SK-N-SH treated with all-trans-retinoic acid at 6 μM for 48 hours (cell line): ENCODE results near the gene CYP24A1.

Source experiments
- ATAC-seq: fragments of 200-7000 bp; cut with Tn5 transposase; 3 replicates; pipeline ENCODE4 v1.9.1; 2020; ENCODE audit warnings: mild to moderate bottlenecking, moderate library complexity
- ARNTL ChIP-seq: fragments of 450-650 bp; formaldehyde crosslinking; IDR thresholded peaks from 2 replicates; pipeline ENCODE4 v1.5.0; 2020; ENCODE audit warnings: low read depth, mild to moderate bottlenecking, moderate library complexity, borderline replicate concordance
- BACH2 ChIP-seq: fragments of 250-450 bp; sonication (Bioruptor Pico); IDR thresholded peaks from 2 replicates; pipeline ENCODE4 v1.9.0; 2021; ENCODE audit warnings: mild to moderate bottlenecking, borderline replicate concordance
- CSDC2 ChIP-seq: fragments of 250-450 bp; sonication (Bioruptor Pico); IDR thresholded peaks from 2 replicates; pipeline ENCODE4 v1.5.0; 2020; ENCODE audit warnings: mild to moderate bottlenecking, moderate library complexity
- ESRRG ChIP-seq: fragments of 250-450 bp; sonication (Bioruptor Pico); IDR thresholded peaks from 2 replicates; pipeline ENCODE4 v1.6.1; 2021; ENCODE audit warnings: mild to moderate bottlenecking
- GLIS3 ChIP-seq: fragments of 250-450 bp; sonication (Bioruptor Pico); IDR thresholded peaks from 2 replicates; pipeline ENCODE4 v1.5.0; 2020; ENCODE audit warnings: mild to moderate bottlenecking, moderate library complexity
- ISL1 ChIP-seq: fragments of 250-450 bp; sonication (Bioruptor Pico); IDR thresholded peaks from 2 replicates; pipeline ENCODE4 v2.1.2; 2022; ENCODE audit warnings: mild to moderate bottlenecking, moderate library complexity
- OSR1 ChIP-seq: fragments of 250-450 bp; sonication (Bioruptor Pico); IDR thresholded peaks from 2 replicates; pipeline ENCODE4 v1.8.0; 2022; ENCODE audit warnings: moderate library complexity, mild to moderate bottlenecking, inconsistent platforms
- PPARA ChIP-seq: fragments of 250-450 bp; sonication (Bioruptor Pico); IDR thresholded peaks from 2 replicates; pipeline ENCODE4 v1.5.0; 2020; ENCODE audit warnings: mild to moderate bottlenecking, borderline replicate concordance
- RARB ChIP-seq: fragments of 250-450 bp; sonication (Bioruptor Pico); IDR thresholded peaks from 2 replicates; pipeline ENCODE4 v1.8.0; 2021; ENCODE audit warnings: mild to moderate bottlenecking, moderate library complexity
- TCF4 ChIP-seq: fragments of 250-450 bp; sonication (Bioruptor Pico); IDR thresholded peaks from 2 replicates; pipeline ENCODE4 v1.8.0; 2021; ENCODE audit warnings: mild to moderate bottlenecking, moderate library complexity, borderline replicate concordance
- TOX ChIP-seq: fragments of 250-450 bp; sonication (Bioruptor Pico); IDR thresholded peaks from 2 replicates; pipeline ENCODE4 v1.8.0; 2021; ENCODE audit warnings: mild to moderate bottlenecking, moderate library complexity, borderline replicate concordance
- ZC3H10 ChIP-seq: fragments of 250-450 bp; sonication (Bioruptor Pico); IDR thresholded peaks from 2 replicates; pipeline ENCODE4 v1.5.1; 2021; ENCODE audit warnings: mild to moderate bottlenecking, moderate library complexity
- ZFP30 ChIP-seq: fragments of 450-650 bp; formaldehyde crosslinking; IDR thresholded peaks from 2 replicates; pipeline ENCODE4 v1.5.0; 2022; ENCODE audit warnings: mild to moderate bottlenecking, moderate library complexity
- ZNF565 ChIP-seq: fragments of 450-650 bp; formaldehyde crosslinking; conservative IDR thresholded peaks from 2 replicates; pipeline ENCODE4 v1.5.0; 2020; ENCODE audit warnings: low read depth, mild to moderate bottlenecking, moderate library complexity
- ZNF70 ChIP-seq: fragments of 450-650 bp; formaldehyde crosslinking; IDR thresholded peaks from 2 replicates; pipeline ENCODE4 v1.5.0; 2020; ENCODE audit warnings: mild to moderate bottlenecking, moderate library complexity
- ZNF8 ChIP-seq: fragments of 450-650 bp; formaldehyde crosslinking; IDR thresholded peaks from 2 replicates; pipeline ENCODE4 v1.5.0; 2020; ENCODE audit warnings: mild to moderate bottlenecking, moderate library complexity
- TF ChIP-seq, protein P1 (sequence below): fragments of 250-450 bp; sonication (Bioruptor Pico); IDR thresholded peaks from 2 replicates; pipeline ENCODE4 v1.8.0; 2020; ENCODE audit warnings: mild to moderate bottlenecking, moderate library complexity, borderline replicate concordance
- TF ChIP-seq, protein P2 (sequence below): fragments of 250-450 bp; sonication (Bioruptor Pico); IDR thresholded peaks from 2 replicates; pipeline ENCODE4 v1.8.0; 2021; ENCODE audit warnings: low read depth, mild to moderate bottlenecking, moderate library complexity, borderline replicate concordance
- TF ChIP-seq, protein P3 (sequence below): fragments of 250-450 bp; sonication (Bioruptor Pico); IDR thresholded peaks from 2 replicates; pipeline ENCODE4 v1.5.1; 2020; ENCODE audit warnings: low read depth, mild to moderate bottlenecking, moderate library complexity

The CYP24A1 gene

DNA sequence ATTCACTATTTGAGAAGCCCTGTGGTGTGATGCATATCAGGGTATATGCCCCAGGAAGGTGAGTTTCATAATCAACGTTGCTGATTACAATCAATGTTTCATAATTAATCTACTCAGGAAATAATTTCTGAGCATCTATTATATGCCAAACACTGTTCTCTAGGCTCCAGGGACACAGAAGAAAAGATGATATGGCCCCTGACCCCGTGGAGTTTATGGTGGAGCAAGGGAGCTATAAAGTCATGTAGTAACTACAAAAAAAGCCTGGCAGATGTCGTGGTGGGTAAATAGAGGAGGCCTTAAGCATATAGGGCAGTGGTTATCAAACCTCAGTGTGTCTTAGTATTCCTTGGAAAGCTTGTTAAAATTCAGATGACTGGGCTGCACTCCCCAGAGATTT, 63.3 kb downstream of the CYP24A1 start (continued):
- TF ChIP-seq, protein P1, sequence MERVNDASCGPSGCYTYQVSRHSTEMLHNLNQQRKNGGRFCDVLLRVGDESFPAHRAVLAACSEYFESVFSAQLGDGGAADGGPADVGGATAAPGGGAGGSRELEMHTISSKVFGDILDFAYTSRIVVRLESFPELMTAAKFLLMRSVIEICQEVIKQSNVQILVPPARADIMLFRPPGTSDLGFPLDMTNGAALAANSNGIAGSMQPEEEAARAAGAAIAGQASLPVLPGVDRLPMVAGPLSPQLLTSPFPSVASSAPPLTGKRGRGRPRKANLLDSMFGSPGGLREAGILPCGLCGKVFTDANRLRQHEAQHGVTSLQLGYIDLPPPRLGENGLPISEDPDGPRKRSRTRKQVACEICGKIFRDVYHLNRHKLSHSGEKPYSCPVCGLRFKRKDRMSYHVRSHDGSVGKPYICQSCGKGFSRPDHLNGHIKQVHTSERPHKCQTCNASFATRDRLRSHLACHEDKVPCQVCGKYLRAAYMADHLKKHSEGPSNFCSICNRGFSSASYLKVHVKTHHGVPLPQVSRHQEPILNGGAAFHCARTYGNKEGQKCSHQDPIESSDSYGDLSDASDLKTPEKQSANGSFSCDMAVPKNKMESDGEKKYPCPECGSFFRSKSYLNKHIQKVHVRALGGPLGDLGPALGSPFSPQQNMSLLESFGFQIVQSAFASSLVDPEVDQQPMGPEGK (CRISPR knock-in tag), result no peak
- TF ChIP-seq CSDC2 (CRISPR knock-in tag) (no peak), RARB (CRISPR knock-in tag) (no peak), ESRRG (CRISPR knock-in tag) (no peak), TCF4 (CRISPR knock-in tag) (no peak), ZNF8 (no peak), PPARA (no peak), TOX (CRISPR knock-in tag) (no peak), ARNTL (no peak), OSR1 (no peak), BACH2 (no peak), ZFP30 (CRISPR knock-in tag) (no peak)

DNA sequence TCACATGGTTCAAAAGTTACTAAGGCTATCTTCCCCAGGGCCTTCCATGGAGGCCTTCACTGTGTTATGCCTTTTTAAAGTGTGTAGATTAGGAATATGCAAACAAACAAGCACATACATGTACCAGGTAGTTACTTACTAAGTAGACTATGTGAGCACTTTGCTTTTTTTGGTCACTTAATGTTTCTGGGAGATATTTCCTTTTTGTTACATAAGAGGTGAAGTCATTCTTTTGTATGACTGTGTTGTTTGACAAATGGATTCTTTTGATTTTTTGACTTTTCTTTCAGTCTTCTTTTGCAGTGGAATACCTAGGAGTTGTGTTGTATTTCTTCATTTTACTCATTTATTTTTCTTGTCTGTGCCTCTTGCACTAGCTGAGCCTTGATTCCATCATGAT, 63.7 kb downstream of the CYP24A1 start:
- ATAC-seq, result no peak
- TF ChIP-seq ZNF70 (CRISPR knock-in tag), result no peak
- no peak for TF ChIP-seq OSR1
- TF ChIP-seq PPARA, result no peak
- TF ChIP-seq, protein P2, sequence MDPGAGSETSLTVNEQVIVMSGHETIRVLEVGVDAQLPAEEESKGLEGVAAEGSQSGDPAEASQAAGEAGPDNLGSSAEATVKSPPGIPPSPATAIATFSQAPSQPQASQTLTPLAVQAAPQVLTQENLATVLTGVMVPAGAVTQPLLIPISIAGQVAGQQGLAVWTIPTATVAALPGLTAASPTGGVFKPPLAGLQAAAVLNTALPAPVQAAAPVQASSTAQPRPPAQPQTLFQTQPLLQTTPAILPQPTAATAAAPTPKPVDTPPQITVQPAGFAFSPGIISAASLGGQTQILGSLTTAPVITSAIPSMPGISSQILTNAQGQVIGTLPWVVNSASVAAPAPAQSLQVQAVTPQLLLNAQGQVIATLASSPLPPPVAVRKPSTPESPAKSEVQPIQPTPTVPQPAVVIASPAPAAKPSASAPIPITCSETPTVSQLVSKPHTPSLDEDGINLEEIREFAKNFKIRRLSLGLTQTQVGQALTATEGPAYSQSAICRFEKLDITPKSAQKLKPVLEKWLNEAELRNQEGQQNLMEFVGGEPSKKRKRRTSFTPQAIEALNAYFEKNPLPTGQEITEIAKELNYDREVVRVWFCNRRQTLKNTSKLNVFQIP (CRISPR knock-in tag), result no peak
- TF ChIP-seq ZC3H10, result no peak
- no peak for TF ChIP-seq ESRRG (CRISPR knock-in tag)
- TF ChIP-seq BACH2, result no peak
- no peak for TF ChIP-seq GLIS3 (CRISPR knock-in tag)
- TF ChIP-seq RARB (CRISPR knock-in tag), result no peak

DNA sequence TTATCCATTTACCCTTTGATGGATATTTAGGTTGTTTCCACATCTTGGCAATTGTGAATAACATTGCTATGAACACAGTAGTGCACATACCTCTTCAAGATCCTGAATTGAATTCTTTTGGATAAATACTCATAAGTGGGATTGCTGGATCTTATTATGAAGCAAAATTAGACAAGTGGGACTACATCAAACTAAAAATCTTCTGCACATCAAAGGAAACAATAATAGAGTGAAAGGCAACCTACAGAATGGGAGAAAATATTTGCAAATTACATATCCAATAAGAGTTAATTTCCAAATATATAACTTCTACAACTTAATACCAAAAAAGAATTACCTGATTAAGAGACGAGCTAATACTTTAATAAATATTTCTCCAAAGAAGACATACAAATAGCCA, 65.0 kb downstream of the CYP24A1 start:
- TF ChIP-seq CSDC2 (CRISPR knock-in tag), result no peak
- no peak for TF ChIP-seq ZNF8
- no peak for TF ChIP-seq TOX (CRISPR knock-in tag)
- TF ChIP-seq ZNF565, result no peak
- TF ChIP-seq, protein P2 (CRISPR knock-in tag), result no peak
- no peak for TF ChIP-seq ISL1
- no peak for TF ChIP-seq TCF4 (CRISPR knock-in tag)
- TF ChIP-seq, protein P1 (CRISPR knock-in tag), result no peak
- TF ChIP-seq BACH2, result no peak
- TF ChIP-seq, protein P3, sequence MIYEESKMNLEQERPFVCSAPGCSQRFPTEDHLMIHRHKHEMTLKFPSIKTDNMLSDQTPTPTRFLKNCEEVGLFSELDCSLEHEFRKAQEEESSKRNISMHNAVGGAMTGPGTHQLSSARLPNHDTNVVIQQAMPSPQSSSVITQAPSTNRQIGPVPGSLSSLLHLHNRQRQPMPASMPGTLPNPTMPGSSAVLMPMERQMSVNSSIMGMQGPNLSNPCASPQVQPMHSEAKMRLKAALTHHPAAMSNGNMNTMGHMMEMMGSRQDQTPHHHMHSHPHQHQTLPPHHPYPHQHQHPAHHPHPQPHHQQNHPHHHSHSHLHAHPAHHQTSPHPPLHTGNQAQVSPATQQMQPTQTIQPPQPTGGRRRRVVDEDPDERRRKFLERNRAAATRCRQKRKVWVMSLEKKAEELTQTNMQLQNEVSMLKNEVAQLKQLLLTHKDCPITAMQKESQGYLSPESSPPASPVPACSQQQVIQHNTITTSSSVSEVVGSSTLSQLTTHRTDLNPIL, result no peak
- no peak for ATAC-seq

DNA sequence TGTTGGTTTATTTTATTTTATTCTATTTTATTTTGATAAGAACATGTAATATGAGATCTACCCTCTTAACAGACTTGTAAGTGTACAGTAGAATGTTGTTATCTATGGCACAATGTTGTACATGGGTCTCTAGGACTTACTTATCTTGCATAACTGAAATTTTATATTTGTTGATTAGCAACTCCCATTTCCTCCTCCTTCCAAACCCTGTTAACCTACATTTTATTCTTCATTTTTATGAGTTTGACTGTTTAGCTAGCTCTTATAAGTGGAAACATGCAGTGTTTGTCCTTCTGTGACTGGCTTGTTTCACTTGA, 65.5 kb downstream of the CYP24A1 start:
- no peak for TF ChIP-seq ARNTL
- TF ChIP-seq OSR1, result no peak
- TF ChIP-seq RARB (CRISPR knock-in tag), result no peak
- no peak for TF ChIP-seq ZNF8
- TF ChIP-seq CSDC2 (CRISPR knock-in tag), result no peak
- TF ChIP-seq TCF4 (CRISPR knock-in tag), result no peak
- TF ChIP-seq ZNF70 (CRISPR knock-in tag), result no peak
- no peak for TF ChIP-seq ZNF565
- no peak for TF ChIP-seq ESRRG (CRISPR knock-in tag)
- no peak for ATAC-seq
